Endometrium (tissue), 2 donors: ENCODE results near the gene SHISA4.
"Not testable (repeated sequence)": the region's sequence is repeated elsewhere in the genome, so short reads cannot be mapped to it uniquely, and the experiment has no call there.

Experiments used
- FAIRE-seq: peaks from 2 replicates; lab custom pipeline; 2012; peaks lifted over from hg19 to GRCh38; lab: Jason Lieb, UNC
- donor health status: control.
- donor health status: control.

SHISA4 gene

GRCh38 chr1:201888282-201889089 lies at the start of gene SHISA4:
Gene SHISA4, plus strand, starts transcription at chr1:201888898. Its CDS starts 97 bp downstream, at chr1:201888995.
- no peak for FAIRE-seq

- not testable (repeated sequence) for FAIRE-seq
Observed at GRCh38 chr1:201839089-201839488, 49.6 kb upstream of the SHISA4 start.

- no peak for FAIRE-seq
Observed at GRCh38 chr1:201840055-201840454, 48.6 kb upstream of the SHISA4 start.

GRCh38 chr1:201840490-201840889 lies 48.2 kb upstream of the SHISA4 start:
- FAIRE-seq, result no peak

GRCh38 chr1:201841265-201841912 lies 47.3 kb upstream of the SHISA4 start:
- FAIRE-seq, result no peak

GRCh38 chr1:201842472-201843027 lies 46.1 kb upstream of the SHISA4 start:
- FAIRE-seq, result no peak

- no peak for FAIRE-seq
Observed at GRCh38 chr1:201845331-201846083, 43.2 kb upstream of the SHISA4 start.

- FAIRE-seq, result no peak
Observed at GRCh38 chr1:201847150-201847549, 41.5 kb upstream of the SHISA4 start.

- no peak for FAIRE-seq
Observed at GRCh38 chr1:201848230-201848629, 40.5 kb upstream of the SHISA4 start.

GRCh38 chr1:201849372-201850052 lies 39.2 kb upstream of the SHISA4 start:
- no peak for FAIRE-seq

GRCh38 chr1:201850053-201850397 lies 38.7 kb upstream of the SHISA4 start:
- FAIRE-seq, result no peak

GRCh38 chr1:201851949-201852348 lies 36.7 kb upstream of the SHISA4 start:
- FAIRE-seq, result no peak

- not testable (repeated sequence) for FAIRE-seq
Observed at GRCh38 chr1:201856722-201857121, 32.0 kb upstream of the SHISA4 start.

- FAIRE-seq, result no peak
Observed at GRCh38 chr1:201859424-201859823, 29.3 kb upstream of the SHISA4 start.

GRCh38 chr1:201861448-201861847 lies 27.2 kb upstream of the SHISA4 start:
- FAIRE-seq, result no peak

GRCh38 chr1:201870397-201870796 lies 18.3 kb upstream of the SHISA4 start:
- no peak for FAIRE-seq

- no peak for FAIRE-seq
Observed at GRCh38 chr1:201874672-201875071, 14.0 kb upstream of the SHISA4 start.

GRCh38 chr1:201876148-201876818 lies 12.4 kb upstream of the SHISA4 start:
- FAIRE-seq, result no peak

GRCh38 chr1:201877877-201878401 lies 10.8 kb upstream of the SHISA4 start:
- no peak for FAIRE-seq

GRCh38 chr1:201880928-201881571 lies 7.6 kb upstream of the SHISA4 start:
- no peak for FAIRE-seq

GRCh38 chr1:201881617-201882016 lies 7.1 kb upstream of the SHISA4 start:
- FAIRE-seq, result no peak
